GM23338 (cell line): ENCODE data around the gene RAB3A. TPM values are rescaled to one million over a fixed set of nuclear protein-coding genes. Genes with fewer than 3 reads are reported as not detected.

Experiments
- ATAC-seq: fragments of 200-7000 bp; cut with Tn5 transposase; 3 replicates; pipeline ENCODE4 v1.9.1; 2020
- DNase-seq: peaks from one replicate; pipeline ENCODE4 v3.0.0-alpha.2; 2015; ENCODE audit warnings: low spot score
- H2AFZ ChIP-seq: fragments of 200-600 bp; sonication (generic); 2 replicates; pipeline ENCODE4 v1.8.0; 2016; ENCODE audit warnings: antibody characterized with exemption, mild to moderate bottlenecking, moderate library complexity
- H3F3A ChIP-seq: fragments of 200-600 bp; sonication (generic); replicated peaks from 2 replicates; pipeline ENCODE4 v1.8.0; 2017; ENCODE audit warnings: antibody characterized with exemption, mixed run types, low read depth
- H3K27ac ChIP-seq: fragments of 200-600 bp; sonication (generic); 2 replicates; pipeline ENCODE4 v1.6.1; 2016; ENCODE audit warnings: low read depth
- H3K27me3 ChIP-seq: fragments of 200-600 bp; sonication (generic); 2 replicates; pipeline ENCODE4 v1.8.0; 2016; ENCODE audit warnings: mild to moderate bottlenecking, mixed run types, moderate library complexity; ENCODE audit not compliant: insufficient read depth
- H3K36me3 ChIP-seq: fragments of 200-600 bp; sonication (generic); 2 replicates; pipeline ENCODE4 v1.8.0; 2016; ENCODE audit warnings: mild to moderate bottlenecking; ENCODE audit not compliant: insufficient read depth
- H3K4me1 ChIP-seq: fragments of 200-600 bp; sonication (generic); 2 replicates; pipeline ENCODE4 v1.8.0; 2016; ENCODE audit warnings: mild to moderate bottlenecking, moderate library complexity; ENCODE audit not compliant: insufficient read depth
- H3K4me2 ChIP-seq: fragments of 200-600 bp; sonication (generic); 2 replicates; pipeline ENCODE4 v1.7.1; 2017; ENCODE audit warnings: mixed run types
- H3K4me3 ChIP-seq: fragments of 200-600 bp; sonication (generic); 2 replicates; pipeline ENCODE4 v1.6.1; 2016; ENCODE audit warnings: mixed run types
- H3K79me2 ChIP-seq: fragments of 200-600 bp; sonication (generic); replicated peaks from 2 replicates; pipeline ENCODE4 v1.8.0; 2017; ENCODE audit warnings: mild to moderate bottlenecking; ENCODE audit not compliant: insufficient read depth
- H3K9me2 ChIP-seq: fragments of 200-600 bp; sonication (generic); 2 replicates; pipeline ENCODE4 v1.8.0; 2017; ENCODE audit not compliant: insufficient read depth
- H4K20me1 ChIP-seq: fragments of 200-600 bp; sonication (generic); replicated peaks from 2 replicates; pipeline ENCODE4 v1.8.0; 2017; ENCODE audit warnings: mild to moderate bottlenecking; ENCODE audit not compliant: insufficient read depth
- H3K27ac Mint-ChIP-seq: 2 replicates; pipeline ENCODE4 v1.8.0; 2020; ENCODE audit warnings: inconsistent platforms, mild to moderate bottlenecking, moderate library complexity, mixed read lengths
- H3K27me3 Mint-ChIP-seq: 3 replicates; pipeline ENCODE4 v1.8.0; 2022; ENCODE audit warnings: low read depth, mild to moderate bottlenecking, moderate library complexity, mixed read lengths, inconsistent platforms; ENCODE audit not compliant: insufficient read depth, poor library complexity
- H3K36me3 Mint-ChIP-seq: 3 replicates; pipeline ENCODE4 v1.8.0; 2021; ENCODE audit warnings: low read depth, mild to moderate bottlenecking, inconsistent platforms, moderate library complexity, mixed read lengths
- H3K4me1 Mint-ChIP-seq: 3 replicates; pipeline ENCODE4 v1.8.0; 2020; ENCODE audit warnings: mild to moderate bottlenecking, inconsistent platforms, mixed read lengths
- H3K4me3 Mint-ChIP-seq: 3 replicates; pipeline ENCODE4 v1.8.0; 2021; ENCODE audit warnings: moderate library complexity, mild to moderate bottlenecking, inconsistent platforms, mixed read lengths
- H3K9me3 Mint-ChIP-seq: 3 replicates; pipeline ENCODE4 v1.8.0; 2020; ENCODE audit warnings: moderate library complexity, mild to moderate bottlenecking, inconsistent platforms, mixed read lengths
- CREB1 ChIP-seq: fragments of 250-450 bp; sonication (Bioruptor Pico); IDR thresholded peaks from 2 replicates; pipeline ENCODE4 v1.5.0; 2020; ENCODE audit warnings: low read depth, mild to moderate bottlenecking, moderate library complexity
- ETS1 ChIP-seq: IDR thresholded peaks from 2 replicates; pipeline ENCODE4 v1.6.1; 2016; ENCODE audit warnings: antibody characterized with exemption
- EZH2 ChIP-seq: fragments of 200-600 bp; sonication (generic); IDR thresholded peaks from one replicate; pipeline ENCODE4 v1.8.0; 2017; ENCODE audit warnings: antibody characterized with exemption, mild to moderate bottlenecking, low read depth; ENCODE audit not compliant: unreplicated experiment
- EZH2phosphoT487 ChIP-seq: fragments of 200-600 bp; sonication (generic); IDR thresholded peaks from one replicate; pipeline ENCODE4 v1.8.1; 2018; ENCODE audit warnings: antibody characterized with exemption; ENCODE audit not compliant: unreplicated experiment
- JUNB ChIP-seq: IDR thresholded peaks from one replicate; pipeline ENCODE4 v1.6.1; 2016; ENCODE audit warnings: antibody characterized with exemption; ENCODE audit not compliant: unreplicated experiment
- NANOG ChIP-seq: IDR thresholded peaks from 2 replicates; pipeline ENCODE4 v1.6.1; 2016; ENCODE audit warnings: antibody characterized with exemption, borderline replicate concordance
- POLR2AphosphoS5 ChIP-seq: IDR thresholded peaks from 2 replicates; pipeline ENCODE4 v1.6.1; 2016; ENCODE audit warnings: antibody characterized with exemption, low read depth
- REST ChIP-seq: IDR thresholded peaks from one replicate; pipeline ENCODE4 v1.6.1; 2018; ENCODE audit warnings: antibody characterized with exemption; ENCODE audit not compliant: unreplicated experiment
- STAT1 ChIP-seq: IDR thresholded peaks from one replicate; pipeline ENCODE4 v1.6.1; 2016; ENCODE audit warnings: antibody characterized with exemption; ENCODE audit not compliant: unreplicated experiment
- ZNF114 ChIP-seq: fragments of 250-450 bp; sonication (Bioruptor Pico); IDR thresholded peaks from 2 replicates; pipeline ENCODE4 v1.5.0; 2020; ENCODE audit warnings: mild to moderate bottlenecking, moderate library complexity
- ZNF331 ChIP-seq: fragments of 250-450 bp; sonication (Bioruptor Pico); IDR thresholded peaks from 2 replicates; pipeline ENCODE4 v1.5.0; 2020; ENCODE audit warnings: low read depth, mild to moderate bottlenecking, moderate library complexity
- polyA plus RNA-seq: library from polyadenylated mRNA; unstranded; fragments of >200 nt; fragmentation: Nextera tagmentation; extraction: Ambion mirVana; gene quantifications from 2 replicates; pipeline ENCODE4 v1.2.1, GENCODE V29; 2016
- total RNA-seq: library from RNA; depleted of rRNA; stranded (reverse); fragments of >200 nt; shearing (Covaris generic); gene quantifications from 2 replicates; pipeline ENCODE4 v1.2.3, GENCODE V29; 2014
- TF ChIP-seq, protein P1 (sequence below), 2 experiments: fragments of 200-600 bp in 1 of 2; sonication (generic) in 1 of 2; conservative IDR thresholded peaks; 2 replicates each; pipeline versions ENCODE4 v1.5.1 to v1.6.1; 2016 to 2017; ENCODE audit warnings: antibody characterized with exemption in 2 of 2, low read depth in 2 of 2, mild to moderate bottlenecking in 2 of 2, moderate library complexity in 1 of 2

Gene RAB3A
- total and polyA plus RNA-seq, 2 experiments from 2014 or later: 9.7 to 20.3 TPM

DNA sequence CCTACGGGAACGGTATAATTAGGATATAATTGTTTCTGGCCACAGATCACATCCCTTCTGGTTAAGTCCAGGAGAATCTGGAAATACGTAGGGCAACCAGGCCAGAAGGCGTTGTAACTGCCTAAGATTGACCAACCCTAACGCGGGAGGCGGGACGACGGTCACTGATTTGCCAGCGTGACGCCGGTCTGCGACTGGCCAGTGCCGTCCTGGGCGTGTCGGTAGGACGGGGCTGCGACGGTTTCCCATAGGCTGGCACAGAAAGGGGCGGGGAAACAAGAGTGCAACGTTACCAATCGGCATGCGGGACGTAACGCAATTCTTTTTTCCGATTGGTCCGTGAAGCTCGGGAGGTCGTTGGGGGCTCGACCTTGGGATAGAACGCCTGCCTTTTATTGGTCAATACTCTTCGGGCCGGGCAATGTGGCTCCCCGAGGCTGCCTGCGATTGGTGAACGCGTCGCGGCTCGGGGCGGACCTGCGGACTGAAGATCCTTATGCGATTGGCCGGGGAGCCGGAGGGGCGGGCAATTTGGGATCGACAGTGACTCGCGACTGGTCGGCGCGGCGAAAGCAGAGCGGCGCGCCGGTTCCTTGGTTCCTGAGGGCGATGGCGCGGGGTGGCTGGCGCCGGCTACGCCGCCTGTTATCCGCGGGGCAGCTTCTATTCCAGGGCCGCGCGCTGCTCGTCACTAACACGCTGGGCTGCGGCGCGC is 11.0 kb downstream of the RAB3A start, which contains the start of gene MPV17L2:
TSS of gene MPV17L2 (plus strand) at position 546 of the 715 bp plus-strand sequence. CDS start at position 610, 64 bp downstream.
- Histone ChIP-seq H3K27ac (peak within 1 kb of the TSS; percentile 68), H3K79me2 (peaks cover 6% of the 10 kb centered on the region), H3K36me3 (no peaks in the 10 kb centered on the region), H3K4me2 (peak within 1 kb of the TSS; percentile 95), H4K20me1 (peaks cover 15% of the 10 kb centered on the region), H3K4me1 (peaks cover 11% of the 10 kb centered on the region; the same call in 1 of the 2 replicates), H3K27me3 (no peaks in the 10 kb centered on the region), H3K9me2 (no peaks in the 10 kb centered on the region), H3K4me3 (peak within 1 kb of the TSS; percentile 96), H3F3A (peaks cover 19% of the 10 kb centered on the region; the same call in 1 of the 2 replicates), H2AFZ (no peak within 1 kb of the TSS)
- H3K4me1 Mint-ChIP-seq: peaks cover 18% of the 10 kb centered on the region; the same call in 2 of the 3 replicates
- ATAC-seq (peak; percentile 91), DNase-seq (peak; percentile 100)
- peak within 1 kb of the TSS; percentile 89 for H3K4me3 Mint-ChIP-seq
- peaks cover 11% of the 10 kb centered on the region; the same call in 2 of the 3 replicates for H3K36me3 Mint-ChIP-seq
- H3K27ac Mint-ChIP-seq: peak within 1 kb of the TSS; percentile 93
- no peak for TF ChIP-seq EZH2
- peak; percentile 75 for TF ChIP-seq POLR2AphosphoS5
- no peak for TF ChIP-seq ETS1
- TF ChIP-seq CREB1: peak; percentile 88
- peaks cover 18% of the 10 kb centered on the region for H3K27me3 Mint-ChIP-seq
- peaks cover 4% of the 10 kb centered on the region; the same call in 1 of the 3 replicates for H3K9me3 Mint-ChIP-seq

DNA sequence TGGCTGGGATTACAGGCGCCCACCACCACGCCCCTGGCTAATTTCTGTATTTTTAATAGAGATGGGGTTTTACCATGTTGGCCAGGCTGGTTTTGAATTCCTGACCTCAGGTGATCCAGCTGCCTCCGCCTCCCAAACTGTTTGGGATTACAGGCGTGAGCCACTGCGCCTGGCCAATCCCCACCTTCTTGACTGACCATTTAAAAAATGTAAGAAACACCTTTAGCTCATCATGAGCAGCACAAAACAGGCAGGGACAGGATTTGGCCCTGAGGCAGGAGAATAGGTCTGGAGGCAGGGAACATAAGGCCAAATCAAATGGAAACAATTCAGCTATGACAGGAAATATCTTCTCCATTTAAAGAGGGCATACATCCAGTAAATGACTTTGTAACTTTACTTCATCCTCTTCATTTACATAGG is 12.2 kb downstream of the RAB3A start:
- H3K4me1 Mint-ChIP-seq: peaks cover 18% of the 10 kb centered on the region; the same call in 2 of the 3 replicates
- peak overlapping the region; percentile 68 for H3K27ac ChIP-seq
- ATAC-seq: no peak
- peaks cover 22% of the 10 kb centered on the region; the same call in 1 of the 2 replicates for H3F3A ChIP-seq
- no peak overlapping the region for H3K4me3 ChIP-seq
- H3K4me3 Mint-ChIP-seq: peak overlapping the region; percentile 89; the same call in 2 of the 3 replicates
- no peak overlapping the region for H2AFZ ChIP-seq
- no peaks in the 10 kb centered on the region for H3K27me3 ChIP-seq
- no peak for DNase-seq
- H3K27ac Mint-ChIP-seq: peak overlapping the region; percentile 76
- peaks cover 11% of the 10 kb centered on the region; the same call in 2 of the 3 replicates for H3K36me3 Mint-ChIP-seq
- H3K27me3 Mint-ChIP-seq: peaks cover 18% of the 10 kb centered on the region
- H3K9me2 ChIP-seq: no peaks in the 10 kb centered on the region
- peaks cover 4% of the 10 kb centered on the region; the same call in 1 of the 3 replicates for H3K9me3 Mint-ChIP-seq
- peaks cover 15% of the 10 kb centered on the region for H4K20me1 ChIP-seq
- peak overlapping the region; percentile 64; the same call in 1 of the 2 replicates for H3K4me2 ChIP-seq
- H3K36me3 ChIP-seq: no peaks in the 10 kb centered on the region
- H3K79me2 ChIP-seq: peaks cover 6% of the 10 kb centered on the region
- peaks cover 11% of the 10 kb centered on the region; the same call in 1 of the 2 replicates for H3K4me1 ChIP-seq
- TF ChIP-seq JUNB (no peak), STAT1 (no peak), CREB1 (no peak), NANOG (no peak), EZH2phosphoT487 (no peak), ZNF114 (no peak), ZNF331 (CRISPR knock-in tag) (no peak), EZH2 (no peak), POLR2AphosphoS5 (no peak), REST (no peak)
- TF ChIP-seq, protein P1, sequence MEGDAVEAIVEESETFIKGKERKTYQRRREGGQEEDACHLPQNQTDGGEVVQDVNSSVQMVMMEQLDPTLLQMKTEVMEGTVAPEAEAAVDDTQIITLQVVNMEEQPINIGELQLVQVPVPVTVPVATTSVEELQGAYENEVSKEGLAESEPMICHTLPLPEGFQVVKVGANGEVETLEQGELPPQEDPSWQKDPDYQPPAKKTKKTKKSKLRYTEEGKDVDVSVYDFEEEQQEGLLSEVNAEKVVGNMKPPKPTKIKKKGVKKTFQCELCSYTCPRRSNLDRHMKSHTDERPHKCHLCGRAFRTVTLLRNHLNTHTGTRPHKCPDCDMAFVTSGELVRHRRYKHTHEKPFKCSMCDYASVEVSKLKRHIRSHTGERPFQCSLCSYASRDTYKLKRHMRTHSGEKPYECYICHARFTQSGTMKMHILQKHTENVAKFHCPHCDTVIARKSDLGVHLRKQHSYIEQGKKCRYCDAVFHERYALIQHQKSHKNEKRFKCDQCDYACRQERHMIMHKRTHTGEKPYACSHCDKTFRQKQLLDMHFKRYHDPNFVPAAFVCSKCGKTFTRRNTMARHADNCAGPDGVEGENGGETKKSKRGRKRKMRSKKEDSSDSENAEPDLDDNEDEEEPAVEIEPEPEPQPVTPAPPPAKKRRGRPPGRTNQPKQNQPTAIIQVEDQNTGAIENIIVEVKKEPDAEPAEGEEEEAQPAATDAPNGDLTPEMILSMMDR (conservative IDR thresholded peaks at IDR 0.05; ENCODE audit: low read depth in 2 of 2): no peak; a peak in 1 of 4 replicates
